ENCODE data around the gene RPUSD1. TPM values are rescaled to one million over a fixed set of nuclear protein-coding genes. Genes with fewer than 3 reads are reported as not detected.
"Not testable (repeated sequence)": the region's sequence is repeated elsewhere in the genome, so short reads cannot be mapped to it uniquely, and the experiment has no call there.

RPUSD1 gene
- total and polyA plus RNA-seq, 4 donors = 8.2 to 25.6 (median 23.5) TPM

GRCh38 chr16:756428-756827 is 31.8 kb downstream of the RPUSD1 start:
- H3K27me3 ChIP-seq (ENCODE audit: control insufficient read depth in 3 of 3, insufficient read depth in 3 of 3, low read length in 2 of 3) = no peaks in the 10 kb centered on the region

DNA sequence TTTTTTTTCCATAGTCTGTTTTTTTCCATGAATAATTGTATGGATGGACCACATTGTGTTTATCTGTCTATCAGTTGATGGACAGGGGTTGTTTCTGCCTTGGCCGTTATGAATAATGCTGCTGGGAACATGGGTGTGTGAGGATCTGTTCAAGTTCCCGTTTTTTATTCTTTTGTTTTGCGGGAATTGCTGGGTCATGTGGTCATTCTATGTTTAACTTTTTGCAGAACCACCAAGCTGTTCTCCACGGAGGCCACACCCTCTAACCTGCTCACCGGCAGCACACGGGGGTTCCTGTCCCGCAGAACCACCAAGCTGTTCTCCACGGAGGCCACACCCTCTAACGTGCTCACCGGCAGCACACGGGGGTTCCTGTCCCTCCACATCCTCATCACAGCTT is 33.5 kb downstream of the RPUSD1 start:
- peaks cover 0 to 3% (median 0%) of the 10 kb centered on the region in 4 donors for H3K9me3 ChIP-seq (ENCODE audit: control insufficient read depth in 4 of 4, insufficient read depth in 3 of 4, low read length in 3 of 4)
- H3K36me3 ChIP-seq (ENCODE audit: control insufficient read depth in 4 of 4, insufficient read depth in 4 of 4, low read length in 4 of 4) = no peaks in the 10 kb centered on the region
- DNase-seq (no peak), ATAC-seq (ENCODE audit: insufficient read depth, low FRiP score) (no peak)
- 12 to 28% methylated on average over 11 of the region's 11 CpGs for WGBS, 2 donors
- no peak overlapping the region for H3K27ac ChIP-seq (ENCODE audit: low read depth in 1 of 2, low read length in 1 of 2)
- no peak overlapping the region for H3K4me3 ChIP-seq
- no peak overlapping the region for H3K9ac ChIP-seq (ENCODE audit: insufficient read depth in 1 of 2, low read length in 2 of 2)
- no peak for TF ChIP-seq CTCF (IDR thresholded peaks at IDR 0.05; ENCODE audit: control extremely low read depth, extremely low read depth)
- H3K4me1 ChIP-seq (ENCODE audit: control insufficient read depth in 5 of 5, insufficient read depth in 5 of 5, low read length in 5 of 5) = peaks cover 0 to 3% (median 0%) of the 10 kb centered on the region in 5 donors
- no peaks in the 10 kb centered on the region for H3K27me3 ChIP-seq (ENCODE audit: control insufficient read depth in 3 of 3, insufficient read depth in 3 of 3, low read length in 2 of 3)

More at GRCh38 chr16:756428-756827, 31.8 kb downstream of the RPUSD1 start:
- H3K4me1 ChIP-seq (ENCODE audit: control insufficient read depth in 5 of 5, insufficient read depth in 5 of 5, low read length in 5 of 5) = peaks cover 0 to 8% (median 2%) of the 10 kb centered on the region in 5 donors
- no peak overlapping the region for H3K4me3 ChIP-seq
- WGBS, 2 donors = 91 to 93% methylated on average over 5 of the region's 5 CpGs
- ATAC-seq (ENCODE audit: insufficient read depth, low FRiP score) (no peak), DNase-seq (no peak)
- H3K36me3 ChIP-seq (ENCODE audit: control insufficient read depth in 4 of 4, insufficient read depth in 4 of 4, low read length in 4 of 4) = no peaks in the 10 kb centered on the region
- no peak overlapping the region for H3K27ac ChIP-seq (ENCODE audit: low read depth in 1 of 2, low read length in 1 of 2)
- TF ChIP-seq CTCF (IDR thresholded peaks at IDR 0.05; ENCODE audit: control extremely low read depth, extremely low read depth) = no peak
- H3K9me3 ChIP-seq (ENCODE audit: control insufficient read depth in 4 of 4, insufficient read depth in 3 of 4, low read length in 3 of 4) = peaks cover 0 to 3% (median 0%) of the 10 kb centered on the region in 4 donors
- H3K9ac ChIP-seq (ENCODE audit: insufficient read depth in 1 of 2, low read length in 2 of 2) = no peak overlapping the region

DNA sequence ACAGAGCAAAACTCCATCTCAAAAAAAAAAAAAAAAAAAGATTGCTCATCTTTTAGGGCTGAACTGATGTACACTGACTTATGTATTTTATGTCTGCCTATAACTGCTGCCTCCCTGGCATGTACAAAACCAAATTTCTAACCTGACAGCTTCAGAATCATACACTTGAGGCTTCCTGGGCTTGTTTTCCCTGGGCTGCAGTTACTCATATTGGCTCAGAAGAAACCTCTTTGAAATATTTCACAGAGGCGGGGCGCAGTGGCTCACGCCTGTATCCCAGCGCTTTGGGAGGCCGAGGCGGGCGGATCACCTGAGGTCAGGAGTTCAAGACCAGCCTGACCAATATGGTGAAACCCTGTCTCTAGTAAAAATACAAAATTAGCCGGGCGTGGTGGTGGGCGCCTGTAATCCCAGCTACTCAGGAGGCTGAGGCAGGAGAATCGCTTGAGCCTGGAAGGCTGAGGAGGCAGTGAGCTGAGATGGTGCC is 34.0 kb downstream of the RPUSD1 start:
- not testable (repeated sequence) for DNase-seq; ATAC-seq (ENCODE audit: insufficient read depth, low FRiP score); H3K4me1 ChIP-seq (ENCODE audit: control insufficient read depth in 5 of 5, insufficient read depth in 5 of 5, low read length in 5 of 5); H3K36me3 ChIP-seq (ENCODE audit: control insufficient read depth in 4 of 4, insufficient read depth in 4 of 4, low read length in 4 of 4); H3K9ac ChIP-seq (ENCODE audit: insufficient read depth in 1 of 2, low read length in 2 of 2); H3K27ac ChIP-seq (ENCODE audit: low read depth in 1 of 2, low read length in 1 of 2); H3K27me3 ChIP-seq (ENCODE audit: control insufficient read depth in 3 of 3, insufficient read depth in 3 of 3, low read length in 2 of 3); H3K9me3 ChIP-seq (ENCODE audit: control insufficient read depth in 4 of 4, insufficient read depth in 3 of 4, low read length in 3 of 4); H3K4me3 ChIP-seq
- WGBS, 2 donors = 86 to 87% methylated on average over 11 of the region's 11 CpGs

GRCh38 chr16:752007-752312 is 36.2 kb downstream of the RPUSD1 start:
- no peak for ATAC-seq (ENCODE audit: insufficient read depth, low FRiP score)
- TF ChIP-seq CTCF (IDR thresholded peaks at IDR 0.05; ENCODE audit: control extremely low read depth, extremely low read depth) = no peak
- Histone ChIP-seq H3K27me3 (ENCODE audit: control insufficient read depth in 3 of 3, insufficient read depth in 3 of 3, low read length in 2 of 3) (no peaks in the 10 kb centered on the region), H3K9ac (ENCODE audit: insufficient read depth in 1 of 2, low read length in 2 of 2) (no peak overlapping the region), H3K4me1 (ENCODE audit: control insufficient read depth in 5 of 5, insufficient read depth in 5 of 5, low read length in 5 of 5) (peaks cover 0 to 3% (median 0%) of the 10 kb centered on the region in 5 donors), H3K36me3 (ENCODE audit: control insufficient read depth in 4 of 4, insufficient read depth in 4 of 4, low read length in 4 of 4) (no peaks in the 10 kb centered on the region), H3K4me3 (no peak overlapping the region), H3K9me3 (ENCODE audit: control insufficient read depth in 4 of 4, insufficient read depth in 3 of 4, low read length in 3 of 4) (peaks cover 0 to 3% (median 0%) of the 10 kb centered on the region in 4 donors), H3K27ac (ENCODE audit: low read depth in 1 of 2, low read length in 1 of 2) (no peak overlapping the region)
- DNase-seq = no peak
- 49 to 65% methylated on average over 10 of the region's 10 CpGs for WGBS, 2 donors

Measured in lung (tissue), 12 donors.